ENCODE results near the gene OOSP3.
"Not testable (repeated sequence)": the region's sequence is repeated elsewhere in the genome, so short reads cannot be mapped to it uniquely, and the experiment has no call there.

Gene OOSP3

GRCh38 chr11:59877784-59878183, 798 bp upstream of the OOSP3 start:
- DNase-seq = no peak

DNA sequence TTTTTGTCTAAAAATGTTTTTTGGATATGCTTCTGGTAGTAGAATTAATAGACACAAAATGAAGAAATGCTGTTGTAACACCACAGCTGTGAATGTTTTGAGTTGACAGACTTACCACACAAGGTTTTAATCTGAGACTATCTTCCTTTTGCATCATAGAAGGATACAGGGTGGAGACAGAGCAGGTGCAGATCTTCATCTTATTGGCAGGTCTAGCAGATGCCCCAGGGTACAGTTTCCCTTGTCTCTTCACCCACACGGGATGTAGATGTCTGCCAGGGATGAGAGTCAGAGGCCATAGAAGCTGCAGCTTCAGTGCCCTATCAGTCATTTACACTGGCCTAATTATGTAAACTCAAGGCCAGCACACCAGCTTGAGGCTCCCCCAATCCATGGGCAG, 985 bp downstream of the OOSP3 start:
- DNase-seq = no peak

GRCh38 chr11:59883597-59883996, 5.0 kb downstream of the OOSP3 start:
- no peak for DNase-seq

GRCh38 chr11:59887156-59887555, 8.6 kb downstream of the OOSP3 start:
- not testable (repeated sequence) for DNase-seq

GRCh38 chr11:59891781-59892181, 13.2 kb downstream of the OOSP3 start:
- no peak for DNase-seq

GRCh38 chr11:59894616-59895015, 16.0 kb downstream of the OOSP3 start:
- DNase-seq = no peak

GRCh38 chr11:59898046-59898445, 19.5 kb downstream of the OOSP3 start:
- DNase-seq = no peak

DNA sequence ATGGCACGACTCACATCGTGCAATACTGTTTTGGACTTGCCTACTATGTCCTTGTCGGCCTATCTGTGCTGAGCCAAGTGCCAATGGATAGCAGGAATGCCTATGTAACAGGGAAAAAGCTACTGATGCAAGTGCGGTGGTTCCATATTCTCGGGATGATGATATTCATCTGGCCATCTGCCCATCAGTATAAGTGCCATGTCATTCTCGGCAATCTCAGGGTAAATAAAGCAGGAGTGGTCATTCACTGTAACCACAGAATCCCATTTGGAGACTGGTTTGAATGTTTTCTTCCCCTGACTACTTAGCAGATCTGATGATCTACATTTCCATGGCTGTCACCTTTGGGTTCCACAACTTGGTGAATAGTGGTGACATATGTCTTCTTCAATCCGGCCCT, 20.1 kb downstream of the OOSP3 start:
- DNase-seq = no peak

DNA sequence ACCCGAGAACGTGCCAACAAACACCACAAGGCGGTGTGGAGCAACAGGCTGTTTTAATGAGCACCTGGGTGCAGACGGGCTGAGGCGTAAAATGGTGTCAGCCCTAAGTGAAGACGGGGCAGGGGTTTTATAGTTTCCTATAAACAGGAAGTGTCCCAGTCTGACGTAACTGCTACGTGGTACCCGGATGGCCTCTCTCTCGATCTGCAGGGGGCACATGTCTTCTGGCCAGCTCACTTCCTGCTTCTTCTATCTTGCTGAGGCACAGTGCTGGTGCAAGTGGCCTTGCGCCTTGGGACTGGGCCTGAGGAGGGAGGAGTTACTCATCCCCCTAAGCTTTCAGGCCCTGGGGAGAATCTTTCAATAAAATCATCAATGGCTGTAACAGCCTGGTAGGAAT, 20.9 kb downstream of the OOSP3 start:
- DNase-seq = no peak

DNA sequence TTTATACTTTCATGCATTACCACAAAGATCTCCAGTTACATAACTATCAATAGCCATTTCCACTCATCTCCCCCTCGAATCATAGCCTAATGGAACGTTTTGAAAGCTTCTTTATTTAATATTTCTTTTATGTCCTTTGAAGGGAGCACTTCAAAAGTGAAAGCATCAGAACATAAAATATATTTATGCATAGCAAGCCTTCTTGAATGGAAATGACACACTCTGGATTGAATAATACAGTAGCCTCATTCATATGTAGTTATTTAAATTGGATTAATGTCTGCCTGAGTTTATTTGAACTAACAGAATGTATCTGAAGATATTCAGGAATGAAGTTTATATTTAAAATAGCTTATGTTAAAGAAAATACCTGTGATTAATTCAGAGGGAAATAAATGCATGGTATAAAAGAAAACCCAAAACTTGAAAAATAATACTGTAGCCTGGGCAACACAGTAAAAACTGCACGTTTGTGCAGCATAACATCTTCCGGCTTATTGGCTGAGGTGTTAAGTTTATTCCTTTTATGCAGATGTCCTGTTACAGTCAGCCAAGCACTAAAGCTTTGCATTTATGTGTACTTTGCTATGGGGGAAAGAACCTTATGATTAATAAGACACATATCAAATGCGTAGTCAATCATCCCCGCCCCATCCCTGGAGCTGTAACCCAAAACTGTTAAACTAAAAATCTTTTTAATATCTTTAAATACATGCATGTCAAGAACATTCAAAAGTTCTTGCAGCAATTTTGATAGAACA, 22.0 kb downstream of the OOSP3 start:
- DNase-seq = no peak

DNA sequence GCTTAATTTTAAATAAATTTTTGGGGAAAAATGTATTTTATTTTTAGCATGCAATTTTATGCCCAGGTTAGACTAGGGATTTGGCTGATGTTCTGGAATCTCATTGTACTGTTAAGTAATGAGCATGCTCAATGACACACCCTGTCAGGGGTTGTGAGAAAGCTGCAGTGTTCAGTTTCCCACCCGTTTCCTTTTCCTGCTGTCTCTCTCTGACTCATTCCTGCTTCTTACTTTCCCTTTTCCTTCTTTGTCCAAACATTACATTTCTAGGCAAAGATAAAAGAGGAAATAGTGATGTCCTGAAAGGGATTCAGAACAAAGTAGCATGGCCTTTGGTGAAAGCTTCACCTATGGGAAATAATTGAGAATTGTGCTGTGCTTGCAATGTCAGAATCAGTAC, 22.7 kb downstream of the OOSP3 start:
- DNase-seq = no peak

DNA sequence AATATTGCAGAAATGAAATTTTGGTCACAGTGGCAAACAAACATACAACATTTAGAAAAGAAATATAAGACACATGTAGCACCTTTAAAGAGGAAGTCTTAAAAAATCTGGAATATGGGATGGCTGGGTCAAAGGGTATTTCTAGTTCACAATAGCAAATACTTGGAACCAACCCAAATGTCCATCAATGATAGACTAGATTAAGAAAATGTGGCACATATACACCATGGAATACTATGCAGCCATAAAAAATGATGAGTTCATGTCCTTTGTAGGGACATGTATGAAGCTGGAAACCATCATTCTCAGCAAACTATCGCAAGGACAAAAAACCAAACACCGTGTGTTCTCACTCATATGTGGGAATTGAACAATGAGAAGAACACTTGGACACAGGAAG, 25.0 kb downstream of the OOSP3 start:
- DNase-seq = not testable (repeated sequence)

- no peak for DNase-seq
Measured at GRCh38 chr11:59918480-59918879, 39.9 kb downstream of the OOSP3 start.

GRCh38 chr11:59918987-59919589, 40.5 kb downstream of the OOSP3 start:
- no peak for DNase-seq

DNA sequence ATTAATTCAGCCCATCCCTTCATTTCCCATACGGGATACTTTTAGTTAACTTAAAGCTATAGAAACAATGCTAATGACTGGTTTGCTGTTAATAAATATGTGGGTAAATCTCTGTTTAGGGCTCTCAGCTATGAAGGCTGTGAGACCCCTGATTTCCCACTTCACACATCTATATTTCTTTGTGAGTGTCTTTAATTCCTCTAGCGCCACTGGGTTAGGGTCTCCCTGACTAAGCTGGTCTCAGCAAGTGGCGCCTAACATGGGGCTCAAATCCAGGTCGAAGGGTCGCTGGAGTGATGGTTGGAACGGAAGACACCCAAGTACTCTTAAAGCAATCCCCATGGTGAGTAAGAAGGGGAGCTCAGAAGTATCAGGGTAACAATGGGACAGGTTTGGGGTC, 45.2 kb downstream of the OOSP3 start:
- DNase-seq = no peak

GRCh38 chr11:59931688-59932087, 53.1 kb downstream of the OOSP3 start:
- no peak for DNase-seq

DNA sequence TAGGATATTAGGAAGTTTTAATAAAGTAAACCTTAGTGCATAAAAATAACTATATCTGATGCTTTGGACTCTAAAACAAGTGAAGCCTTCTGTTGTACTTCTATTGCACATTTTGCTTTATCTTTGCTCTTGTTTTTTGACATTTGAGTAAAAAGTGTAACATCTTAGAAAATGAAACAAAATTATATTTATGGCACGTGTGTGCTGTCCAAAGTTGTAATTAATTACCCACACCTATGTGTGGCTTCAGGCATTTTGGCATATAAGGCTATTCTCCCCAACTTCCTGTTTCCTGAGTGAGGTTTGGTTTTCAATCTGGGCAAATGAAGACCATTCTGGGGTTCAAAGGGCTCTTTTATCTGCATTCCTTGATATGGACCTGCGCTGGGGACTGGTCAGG, 59.5 kb downstream of the OOSP3 start, which contains the start of gene OOSP1:
OOSP1 (plus strand) TSS at position 301 of the 400 bp plus-strand sequence; CDS start at position 324, 23 bp downstream.
- DNase-seq = no peak

- no peak for DNase-seq
Measured at GRCh38 chr11:59938718-59939117, 60.1 kb downstream of the OOSP3 start.

GRCh38 chr11:59939482-59939881, 60.9 kb downstream of the OOSP3 start:
- DNase-seq = no peak

DNA sequence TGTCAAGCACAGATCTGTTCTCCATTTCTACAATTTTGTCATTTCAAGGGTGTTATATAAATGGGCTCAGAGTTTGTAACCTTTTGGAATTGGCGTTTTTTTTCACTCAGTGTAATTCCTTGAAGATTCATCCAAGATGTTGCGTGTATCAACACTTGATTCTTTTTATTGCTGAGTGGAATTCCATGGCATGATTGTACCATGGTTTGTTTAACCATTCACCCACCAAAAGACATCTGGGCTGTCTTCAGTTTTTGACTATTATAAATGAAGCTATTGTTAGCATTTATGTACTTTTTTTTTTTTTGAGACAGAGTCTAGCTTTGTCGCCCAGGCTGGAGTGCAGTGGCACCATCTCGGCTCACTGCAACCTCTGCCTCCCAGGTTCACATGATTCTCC, 62.5 kb downstream of the OOSP3 start:
- DNase-seq = no peak

DNA sequence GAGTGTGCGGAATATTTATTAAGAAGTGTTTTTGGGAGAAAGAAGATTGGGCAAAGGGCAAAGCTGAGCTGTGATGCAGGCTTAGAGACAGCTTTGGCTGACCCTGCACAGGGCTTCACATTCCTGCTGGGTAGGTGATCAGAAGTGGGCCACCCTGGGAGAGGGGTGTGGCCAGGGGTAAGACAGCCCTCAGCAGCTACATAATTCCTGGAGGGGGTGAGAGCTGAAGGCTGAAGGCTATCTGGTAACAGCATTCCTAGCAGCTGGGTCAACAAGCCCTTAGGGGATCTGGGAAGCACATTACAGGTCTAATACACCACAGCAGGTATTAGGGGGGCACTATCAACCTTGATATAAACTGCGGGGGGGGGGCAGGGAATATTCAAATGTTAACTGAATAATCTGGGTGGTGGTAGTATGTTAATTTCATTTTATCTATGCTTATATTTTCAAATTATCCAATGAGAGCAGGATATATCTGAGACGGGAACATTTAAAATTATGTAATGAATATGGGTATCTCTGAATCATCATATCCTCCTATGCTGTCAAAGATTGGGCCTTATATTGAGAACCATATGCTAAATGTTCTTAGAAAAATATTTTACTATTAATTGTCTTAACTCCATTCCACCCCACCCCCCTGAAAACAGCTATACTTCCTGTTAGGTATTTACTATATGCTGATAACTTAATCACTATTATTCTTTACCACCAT, 65.6 kb downstream of the OOSP3 start:
- DNase-seq = no peak

- no peak for DNase-seq
Measured at GRCh38 chr11:59944720-59945119, 66.1 kb downstream of the OOSP3 start.

Measured in right forelimb (tissue), 1 donor.